Ascending aorta (tissue), 2 donors: ENCODE results near the gene SUGT1. TPM values are rescaled to one million over a fixed set of nuclear protein-coding genes. Genes with fewer than 3 reads are reported as not detected.

ENCODE experiments used
- DNase-seq, 2 donors: peaks; one replicate each; pipeline ENCODE4 v3.0.0-alpha.2; 2019; ENCODE audit warnings: low spot score in 2 of 2
- H3K27ac ChIP-seq, 2 donors: fragments of 200-600 bp; sonication (generic); one replicate each; pipeline ENCODE4 v1.5.1; 2016 to 2017; ENCODE audit warnings: mild to moderate bottlenecking in 1 of 2
- H3K27me3 ChIP-seq: fragments of 200-600 bp; sonication (generic); one replicate; pipeline ENCODE4 v1.5.1; 2017
- H3K36me3 ChIP-seq, 2 donors: fragments of 200-600 bp; sonication (generic); one replicate each; pipeline ENCODE4 v1.5.1; 2016
- H3K4me1 ChIP-seq, 2 donors: fragments of 200-600 bp; sonication (generic); one replicate each; pipeline ENCODE4 v1.5.1; 2016 to 2017; ENCODE audit warnings: mild to moderate bottlenecking in 1 of 2
- H3K4me3 ChIP-seq, 2 donors: fragments of 200-600 bp; sonication (generic); one replicate each; pipeline ENCODE4 v1.5.1; 2016 to 2017; ENCODE audit warnings: mild to moderate bottlenecking in 1 of 2
- H3K9me3 ChIP-seq, 2 donors: fragments of 200-600 bp; sonication (generic); one replicate each; pipeline ENCODE4 v1.5.1; 2016
- CTCF ChIP-seq, 3 experiments: fragments of 200-600 bp in 2 of 3; fragments of 450-650 bp in 1 of 3; sonication (generic) in 2 of 3; IDR thresholded peaks; one replicate each; pipeline ENCODE4 v1.5.1; 2016 to 2019; ENCODE audit warnings: antibody characterized with exemption in 3 of 3, mild to moderate bottlenecking in 1 of 3, moderate library complexity in 1 of 3
- intact Hi-C: fragments of 100-400 bp; cut with DNase I; formaldehyde crosslinking; loops from one replicate; pipeline ENCODE4 v1.15.1; 2023
- total RNA-seq: library from RNA; depleted of rRNA; stranded (reverse); fragments of >200 nt; gene quantifications from one replicate; pipeline ENCODE4 v1.1.0, GENCODE V29; 2016

SUGT1 gene
- total RNA-seq, 1 donor from 2014 or later, result 8.8 TPM

GRCh38 chr13:52686376-52686775 is 33.7 kb downstream of the SUGT1 start:
- Histone ChIP-seq H3K27me3 (no peaks in the 10 kb centered on the region), H3K4me3 (no peak overlapping the region), H3K36me3 (peaks cover 37 to 80% of the 10 kb centered on the region in 2 donors), H3K27ac (no peak overlapping the region), H3K9me3 (no peaks in the 10 kb centered on the region), H3K4me1 (no peaks in the 10 kb centered on the region)
- DNase-seq, result no peak
- TF ChIP-seq CTCF (IDR thresholded peaks at IDR 0.05), result no peak
- intact Hi-C loops, result no loop called here

DNA sequence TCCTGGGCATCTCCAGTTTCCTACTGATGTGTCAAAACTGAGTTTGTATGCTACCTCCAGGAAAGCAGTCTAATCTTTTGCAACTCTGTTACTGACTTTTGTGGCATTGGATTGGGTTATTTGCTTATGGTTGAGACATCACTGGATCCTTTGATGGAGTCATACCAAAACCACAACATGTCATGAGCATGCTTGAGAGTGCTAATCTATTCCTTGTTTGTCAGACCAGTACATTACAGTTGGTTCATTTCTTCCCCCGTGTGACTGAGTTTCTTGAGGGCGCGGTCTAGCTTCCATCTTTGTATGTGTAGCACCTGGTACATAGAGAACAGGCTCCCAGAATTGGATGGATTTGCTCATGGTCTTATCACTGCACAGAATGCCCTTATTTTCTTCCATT is 43.2 kb downstream of the SUGT1 start:
- H3K4me3 ChIP-seq, result no peak overlapping the region
- H3K9me3 ChIP-seq, result no peaks in the 10 kb centered on the region
- TF ChIP-seq CTCF (IDR thresholded peaks at IDR 0.05), result no peak
- no peak for DNase-seq
- no peaks in the 10 kb centered on the region for H3K27me3 ChIP-seq
- peaks cover 1 to 19% of the 10 kb centered on the region in 2 donors for H3K36me3 ChIP-seq
- intact Hi-C loops, result no loop called here
- no peak overlapping the region for H3K27ac ChIP-seq
- H3K4me1 ChIP-seq, result no peaks in the 10 kb centered on the region

- intact Hi-C loops, result no loop called here
- H3K4me3 ChIP-seq, result no peak overlapping the region
- H3K27me3 ChIP-seq, result no peaks in the 10 kb centered on the region
- TF ChIP-seq CTCF (IDR thresholded peaks at IDR 0.05), result no peak
- H3K27ac ChIP-seq, result no peak overlapping the region
- H3K4me1 ChIP-seq, result no peaks in the 10 kb centered on the region
- no peaks in the 10 kb centered on the region for H3K9me3 ChIP-seq
- peaks cover 0 to 12% of the 10 kb centered on the region in 2 donors for H3K36me3 ChIP-seq
- no peak for DNase-seq
Observed at GRCh38 chr13:52696566-52696965, 43.9 kb downstream of the SUGT1 start.

DNA sequence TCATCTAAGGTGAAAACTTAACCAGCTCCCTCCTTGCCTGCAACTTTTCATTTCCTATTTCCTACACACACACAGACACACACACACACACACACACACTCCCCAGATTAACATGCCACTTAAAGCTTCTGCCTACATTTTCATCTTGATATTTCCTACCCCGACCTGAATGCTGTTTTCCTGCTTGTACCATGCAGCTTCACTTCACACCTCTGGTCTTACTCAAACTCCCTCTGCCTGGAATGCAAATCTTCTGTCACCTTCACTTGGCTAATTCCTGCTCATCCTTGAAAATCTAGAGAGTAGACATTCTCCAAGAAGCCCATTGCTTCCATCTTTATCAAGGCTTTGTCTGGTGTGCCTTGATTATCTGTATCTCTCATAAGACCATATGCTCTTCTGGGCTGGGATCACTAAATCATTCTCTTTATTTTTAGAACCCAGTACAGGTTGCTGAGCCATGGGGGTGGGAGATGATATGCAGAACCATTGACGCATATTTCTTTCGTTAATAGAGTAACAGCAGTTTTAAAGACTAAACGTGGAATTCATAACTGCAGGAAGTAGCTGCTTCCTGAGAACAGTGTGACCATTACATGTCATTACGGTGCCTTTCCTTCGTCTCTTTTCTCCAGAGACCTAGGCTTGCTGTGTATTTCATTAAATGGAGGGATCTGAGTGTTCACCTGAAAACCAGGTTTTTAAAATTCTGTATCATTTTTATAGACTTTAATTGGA is 49.3 kb downstream of the SUGT1 start:
- TF ChIP-seq CTCF (IDR thresholded peaks at IDR 0.05), result no peak
- Histone ChIP-seq H3K9me3 (no peaks in the 10 kb centered on the region), H3K27ac (no peak overlapping the region), H3K4me1 (no peaks in the 10 kb centered on the region), H3K4me3 (no peak overlapping the region), H3K27me3 (no peaks in the 10 kb centered on the region), H3K36me3 (peaks cover 0 to 6% of the 10 kb centered on the region in 2 donors)
- intact Hi-C loops, result no loop called here
- no peak for DNase-seq

DNA sequence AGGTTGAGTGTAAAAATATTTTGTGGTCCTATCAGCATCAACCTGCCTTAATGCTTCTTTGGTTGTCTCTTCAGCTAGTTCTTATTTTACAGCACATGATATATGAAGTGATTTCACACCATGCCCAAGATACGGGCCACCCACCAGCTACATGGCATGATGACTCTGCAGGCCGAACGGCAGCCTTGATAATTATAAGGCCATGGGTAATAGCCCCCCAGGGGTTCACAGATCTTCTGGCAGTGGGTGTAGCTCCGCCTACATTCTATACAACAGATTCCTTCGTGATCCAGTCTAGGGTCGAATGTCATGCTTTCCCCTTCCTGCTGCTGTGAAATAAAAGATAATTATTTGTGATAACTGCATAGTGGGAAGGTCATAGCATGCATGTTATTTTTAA is 50.8 kb downstream of the SUGT1 start:
- TF ChIP-seq CTCF (IDR thresholded peaks at IDR 0.05), result no peak
- Histone ChIP-seq H3K4me3 (no peak overlapping the region), H3K4me1 (no peaks in the 10 kb centered on the region), H3K27me3 (no peaks in the 10 kb centered on the region), H3K27ac (no peak overlapping the region), H3K9me3 (no peaks in the 10 kb centered on the region), H3K36me3 (no peaks in the 10 kb centered on the region)
- DNase-seq, result no peak
- intact Hi-C loops, result no loop called here
